Upper lobe of left lung (tissue), 6 donors: ENCODE data around the gene MMP7. TPM values are rescaled to one million over a fixed set of nuclear protein-coding genes. Genes with fewer than 3 reads are reported as not detected.

Experiments used
- ATAC-seq, 2 donors: fragments of 200-7000 bp; cut with Tn5 transposase; one replicate each; pipeline ENCODE4 v1.9.1; 2022; ENCODE audit warnings: mild to moderate bottlenecking in 2 of 2, moderate library complexity in 2 of 2; ENCODE audit not compliant: low FRiP score in 2 of 2
- DNase-seq, 2 donors: peaks; one replicate each; pipeline ENCODE4 v3.0.0-alpha.2; 2019 to 2020
- H3K27ac ChIP-seq, 4 donors: fragments of 200-600 bp; sonication (generic); one replicate each; pipeline ENCODE4 v1.5.1; 2016 to 2019
- H3K27me3 ChIP-seq, 4 donors: fragments of 200-600 bp; sonication (generic); one replicate each; pipeline ENCODE4 v1.5.1; 2017 to 2019
- H3K36me3 ChIP-seq, 4 donors: fragments of 200-600 bp; sonication (generic); one replicate each; pipeline ENCODE4 v1.5.1; 2016 to 2019
- H3K4me1 ChIP-seq, 4 donors: fragments of 200-600 bp; sonication (generic); one replicate each; pipeline ENCODE4 v1.5.1; 2018 to 2019
- H3K4me3 ChIP-seq, 4 donors: fragments of 200-600 bp; sonication (generic); one replicate each; pipeline ENCODE4 v1.5.1; 2017 to 2019; ENCODE audit warnings: mild to moderate bottlenecking in 2 of 4, moderate library complexity in 1 of 4
- H3K9me3 ChIP-seq, 4 donors: fragments of 200-600 bp; sonication (generic); one replicate each; pipeline ENCODE4 v1.5.1; 2018 to 2019
- EP300 ChIP-seq, 4 donors: sonication (generic); formaldehyde crosslinking; IDR thresholded peaks; one replicate each; pipeline ENCODE4 v1.5.1; 2017; ENCODE audit warnings: antibody characterized with exemption in 4 of 4, control low read depth in 2 of 4
- POLR2A ChIP-seq, 4 donors: fragments of 450-650 bp; IDR thresholded peaks; one replicate each; pipeline ENCODE4 v1.5.1; 2016 to 2017; ENCODE audit warnings: antibody characterized with exemption in 4 of 4, mild to moderate bottlenecking in 2 of 4
- POLR2AphosphoS5 ChIP-seq, 2 donors: sonication (generic); formaldehyde crosslinking; IDR thresholded peaks; one replicate each; pipeline ENCODE4 v1.5.1; 2017; ENCODE audit warnings: antibody characterized with exemption in 2 of 2
- WGBS, 2 donors: methylation state at CpG; one replicate each; pipeline ENCODE4 v1.1.5; 2017 to 2018; 5-methylcytosine and 5-hydroxymethylcytosine counted together
- total RNA-seq, 6 donors: library from RNA; depleted of rRNA in 4 of 6; stranded (reverse); fragments of >200 nt in 4 of 6; gene quantifications; one replicate each; pipeline versions ENCODE4 v1.1.0 to v1.2.1, GENCODE V29; 2016 to 2021
- TF ChIP-seq, protein P1 (sequence below), 6 experiments: fragments of 450-650 bp in 4 of 6; fragments of 200-600 bp in 2 of 6; sonication (generic) in 2 of 6; IDR thresholded peaks; one replicate each; pipeline ENCODE4 v1.5.1; 2016 to 2019; ENCODE audit warnings: antibody characterized with exemption in 6 of 6
- donor health status: DM: no; HTN: no; CAD: no; lungs with moderate emphysema.
- donor health status: DM: no; HTN: yes; CAD: no; lungs with severe emphysema.

The MMP7 gene
- total RNA-seq, 6 donors from 2014 or later: 2.4 to 66.5 (median 16.2) TPM

DNA sequence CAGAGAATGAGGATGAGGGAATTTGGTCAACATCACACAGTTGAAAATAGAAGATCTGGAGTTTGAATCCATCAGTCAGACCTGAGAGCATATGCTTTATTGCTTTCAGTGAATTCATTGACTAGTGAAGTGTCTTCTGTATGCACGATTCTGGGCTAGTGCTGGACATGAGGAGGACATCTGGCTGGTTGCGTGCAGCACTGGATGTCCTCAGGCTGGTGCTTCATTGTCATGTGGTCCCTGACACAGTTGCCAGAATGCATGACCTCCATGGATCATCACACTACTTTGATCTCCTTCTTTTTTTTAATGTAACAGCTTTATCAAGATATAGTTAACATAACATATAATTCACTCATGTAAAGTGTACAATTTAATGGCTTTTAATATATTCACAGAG, 44.5 kb upstream of the MMP7 start:
- Histone ChIP-seq H3K36me3 (no peaks in the 10 kb centered on the region), H3K27me3 (no peaks in the 10 kb centered on the region), H3K4me3 (no peak overlapping the region), H3K27ac (no peak overlapping the region), H3K4me1 (peaks cover 0 to 4% (median 0%) of the 10 kb centered on the region in 4 donors), H3K9me3 (no peaks in the 10 kb centered on the region)
- WGBS, 2 donors: 90 to 98% methylated on average over 2 of the region's 2 CpGs
- ATAC-seq (no peak), DNase-seq (no peak)
- TF ChIP-seq POLR2AphosphoS5 (IDR thresholded peaks at IDR 0.05) (no peak), POLR2A (IDR thresholded peaks at IDR 0.05) (no peak), EP300 (IDR thresholded peaks at IDR 0.05) (no peak)
- TF ChIP-seq, protein P1, sequence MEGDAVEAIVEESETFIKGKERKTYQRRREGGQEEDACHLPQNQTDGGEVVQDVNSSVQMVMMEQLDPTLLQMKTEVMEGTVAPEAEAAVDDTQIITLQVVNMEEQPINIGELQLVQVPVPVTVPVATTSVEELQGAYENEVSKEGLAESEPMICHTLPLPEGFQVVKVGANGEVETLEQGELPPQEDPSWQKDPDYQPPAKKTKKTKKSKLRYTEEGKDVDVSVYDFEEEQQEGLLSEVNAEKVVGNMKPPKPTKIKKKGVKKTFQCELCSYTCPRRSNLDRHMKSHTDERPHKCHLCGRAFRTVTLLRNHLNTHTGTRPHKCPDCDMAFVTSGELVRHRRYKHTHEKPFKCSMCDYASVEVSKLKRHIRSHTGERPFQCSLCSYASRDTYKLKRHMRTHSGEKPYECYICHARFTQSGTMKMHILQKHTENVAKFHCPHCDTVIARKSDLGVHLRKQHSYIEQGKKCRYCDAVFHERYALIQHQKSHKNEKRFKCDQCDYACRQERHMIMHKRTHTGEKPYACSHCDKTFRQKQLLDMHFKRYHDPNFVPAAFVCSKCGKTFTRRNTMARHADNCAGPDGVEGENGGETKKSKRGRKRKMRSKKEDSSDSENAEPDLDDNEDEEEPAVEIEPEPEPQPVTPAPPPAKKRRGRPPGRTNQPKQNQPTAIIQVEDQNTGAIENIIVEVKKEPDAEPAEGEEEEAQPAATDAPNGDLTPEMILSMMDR (IDR thresholded peaks at IDR 0.05): no peak

DNA sequence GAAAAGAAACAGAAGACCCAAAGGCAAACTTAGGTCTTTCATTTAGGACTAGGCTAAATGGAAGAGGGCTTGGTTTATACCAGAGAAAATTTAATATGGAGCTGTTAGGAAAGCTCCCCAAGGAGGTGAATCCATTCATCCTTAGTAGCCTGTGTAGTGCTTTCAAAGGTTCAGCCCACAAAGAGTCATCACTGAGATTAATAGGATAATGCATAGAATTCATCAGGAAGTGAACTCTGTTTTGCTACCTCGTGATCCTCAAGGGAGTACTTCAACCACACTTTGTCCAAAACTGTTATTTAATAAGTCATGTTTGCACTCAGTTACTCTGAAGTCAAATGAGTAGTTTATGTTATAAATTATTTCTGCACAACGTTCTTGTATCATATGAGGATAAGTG, 43.3 kb upstream of the MMP7 start:
- Histone ChIP-seq H3K27ac (no peak overlapping the region), H3K27me3 (no peaks in the 10 kb centered on the region), H3K36me3 (no peaks in the 10 kb centered on the region), H3K9me3 (no peaks in the 10 kb centered on the region), H3K4me1 (peaks cover 0 to 4% (median 0%) of the 10 kb centered on the region in 4 donors), H3K4me3 (no peak overlapping the region)
- no peak for TF ChIP-seq EP300 (IDR thresholded peaks at IDR 0.05)
- TF ChIP-seq, protein P1 (IDR thresholded peaks at IDR 0.05): no peak
- no peak for TF ChIP-seq POLR2AphosphoS5 (IDR thresholded peaks at IDR 0.05)
- TF ChIP-seq POLR2A (IDR thresholded peaks at IDR 0.05): no peak
- WGBS, 2 donors: 33 to 39% methylated on average over 2 of the region's 2 CpGs
- DNase-seq (no peak), ATAC-seq (no peak)

DNA sequence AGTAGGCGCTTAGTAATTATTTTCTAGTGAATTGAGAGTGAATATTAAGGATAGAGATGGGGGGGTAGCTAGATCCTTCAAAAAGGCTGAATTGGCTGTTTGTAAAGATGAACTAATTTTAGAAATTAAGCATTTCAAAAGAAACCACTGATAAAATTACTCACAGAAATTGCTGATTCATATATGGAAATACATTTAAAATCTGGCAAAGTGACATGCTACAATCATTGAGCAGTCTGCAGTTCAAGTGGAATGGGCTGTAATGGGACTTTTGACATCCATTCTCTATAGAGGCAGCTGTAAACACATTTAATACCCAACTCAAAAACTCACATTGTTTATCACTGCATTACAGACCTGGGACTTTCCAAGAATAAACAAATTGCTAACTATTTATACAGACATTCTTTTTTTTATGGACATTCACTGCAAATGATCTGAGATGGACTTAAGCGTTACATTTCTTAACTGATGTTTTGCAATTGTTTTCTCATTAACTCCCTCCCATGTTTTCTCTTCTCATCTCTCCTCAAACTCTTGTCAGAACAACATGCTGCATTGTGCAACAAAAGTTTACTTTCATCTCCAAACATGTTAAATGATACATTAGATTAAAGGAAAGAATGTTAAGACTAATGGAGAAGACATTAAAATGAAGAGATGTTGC, 42.1 kb upstream of the MMP7 start:
- Histone ChIP-seq H3K27ac (no peak overlapping the region), H3K4me1 (peaks cover 0 to 4% (median 0%) of the 10 kb centered on the region in 4 donors), H3K27me3 (no peaks in the 10 kb centered on the region), H3K36me3 (no peaks in the 10 kb centered on the region), H3K9me3 (no peaks in the 10 kb centered on the region), H3K4me3 (no peak overlapping the region)
- TF ChIP-seq EP300 (IDR thresholded peaks at IDR 0.05) (no peak), POLR2AphosphoS5 (IDR thresholded peaks at IDR 0.05) (no peak), POLR2A (IDR thresholded peaks at IDR 0.05) (no peak)
- TF ChIP-seq, protein P1 (IDR thresholded peaks at IDR 0.05): no peak
- no peak for DNase-seq
- ATAC-seq: no peak
- 63 to 92% methylated on average over 2 of the region's 2 CpGs for whole genome bisulfite sequencing, 2 donors

DNA sequence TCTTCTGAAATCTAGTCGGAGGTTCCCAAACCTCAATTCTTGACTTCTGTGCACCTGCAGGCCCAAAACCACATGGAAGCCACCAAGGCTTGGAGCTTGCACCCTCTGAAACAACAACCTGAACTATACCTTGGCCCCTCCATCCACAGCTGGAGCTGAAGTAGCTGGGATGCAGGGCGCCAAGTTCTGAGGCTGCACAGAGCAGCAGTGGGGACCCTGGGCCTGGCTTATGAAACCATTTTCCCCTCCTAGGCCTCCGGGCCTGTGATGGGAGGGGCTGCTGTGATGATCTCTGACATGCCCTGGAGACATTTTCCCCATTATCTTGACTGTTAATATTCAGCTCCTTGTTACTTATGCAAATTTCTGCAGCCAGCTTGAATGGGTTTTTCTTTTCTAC, 38.3 kb upstream of the MMP7 start:
- no peak for TF ChIP-seq POLR2AphosphoS5 (IDR thresholded peaks at IDR 0.05)
- TF ChIP-seq EP300 (IDR thresholded peaks at IDR 0.05): no peak
- no peak for TF ChIP-seq POLR2A (IDR thresholded peaks at IDR 0.05)
- TF ChIP-seq, protein P1 (IDR thresholded peaks at IDR 0.05): no peak
- no peaks in the 10 kb centered on the region for H3K4me1 ChIP-seq

DNA sequence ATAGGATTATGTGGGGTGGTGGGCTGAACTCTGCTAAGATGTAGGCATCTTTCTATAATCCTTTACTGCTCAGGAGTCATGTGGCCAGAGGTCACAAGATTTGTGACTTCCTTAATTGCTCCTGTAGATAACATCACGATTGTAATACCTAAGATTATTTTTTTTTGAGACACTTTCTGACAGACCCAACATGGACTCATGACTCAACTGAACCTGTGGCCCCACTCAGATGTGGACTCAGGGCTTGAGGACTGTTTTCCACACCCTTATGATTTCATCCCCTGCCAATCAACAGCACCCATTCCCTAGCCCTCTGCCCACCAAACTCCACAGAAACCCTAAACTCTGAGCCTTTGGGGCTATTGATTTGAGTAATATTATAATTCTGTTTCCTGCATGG, 35.6 kb upstream of the MMP7 start:
- WGBS, 2 donors: 53 to 54% methylated on average over 1 of the region's 1 CpG

More for the DNA sequence above, 38.3 kb upstream of the MMP7 start:
- H3K9me3 ChIP-seq: no peaks in the 10 kb centered on the region
- H3K27ac ChIP-seq: no peak overlapping the region
- H3K4me3 ChIP-seq: no peak overlapping the region
- no peaks in the 10 kb centered on the region for H3K36me3 ChIP-seq
- 73 to 76% methylated on average over 3 of the region's 3 CpGs for WGBS, 2 donors
- DNase-seq: no peak
- no peaks in the 10 kb centered on the region for H3K27me3 ChIP-seq
- ATAC-seq: no peak

More for the DNA sequence above, 35.6 kb upstream of the MMP7 start:
- TF ChIP-seq, protein P1 (IDR thresholded peaks at IDR 0.05): no peak
- TF ChIP-seq POLR2AphosphoS5 (IDR thresholded peaks at IDR 0.05) (no peak), EP300 (IDR thresholded peaks at IDR 0.05) (no peak), POLR2A (IDR thresholded peaks at IDR 0.05) (no peak)
- no peak overlapping the region for H3K4me3 ChIP-seq
- H3K27me3 ChIP-seq: no peaks in the 10 kb centered on the region
- H3K4me1 ChIP-seq: peaks cover 6 to 16% (median 8%) of the 10 kb centered on the region in 4 donors
- DNase-seq (no peak), ATAC-seq (no peak)
- no peaks in the 10 kb centered on the region for H3K9me3 ChIP-seq
- no peak overlapping the region for H3K27ac ChIP-seq
- no peaks in the 10 kb centered on the region for H3K36me3 ChIP-seq
